OCI-LY7 (cell line): ENCODE results near the gene NIF3L1.

Source experiments
- CTCF ChIP-seq: fragments of 200-600 bp; sonication (generic); conservative IDR thresholded peaks from 2 replicates; pipeline ENCODE4 v1.5.1; 2014; ENCODE audit warnings: mild to moderate bottlenecking, antibody characterized with exemption, low read length, moderate library complexity, mixed read lengths
- EZH2phosphoT487 ChIP-seq: fragments of 200-600 bp; sonication (generic); IDR thresholded peaks from 2 replicates; pipeline ENCODE4 v1.6.1; 2018; ENCODE audit warnings: low read depth, borderline replicate concordance, mild to moderate bottlenecking, mixed run types, antibody characterized with exemption, low read length, moderate library complexity, mixed read lengths

GRCh38 chr2:200862532-200863000 lies 26.6 kb upstream of the NIF3L1 start:
- TF ChIP-seq CTCF, result no peak
- TF ChIP-seq EZH2phosphoT487, result no peak
